Tibial nerve (tissue), 4 donors: ENCODE results near the gene TTC16. TPM values are rescaled to one million over a fixed set of nuclear protein-coding genes. Genes with fewer than 3 reads are reported as not detected.

Experiments used
- DNase-seq, 2 donors: peaks; one replicate each; pipeline ENCODE4 v3.0.0-alpha.2; 2019; ENCODE audit warnings: low spot score in 2 of 2
- H3K27ac ChIP-seq, 4 donors: fragments of 200-600 bp; sonication (generic) in 3 of 4; one replicate each; pipeline ENCODE4 v1.5.1; 2017 to 2019; ENCODE audit warnings: mild to moderate bottlenecking in 1 of 4
- H3K27me3 ChIP-seq, 2 donors: fragments of 200-600 bp; sonication (generic) in 1 of 2; one replicate each; pipeline versions ENCODE4 v1.5.1 to v1.6.0; 2017 to 2019
- H3K36me3 ChIP-seq, 3 donors: fragments of 200-600 bp; sonication (generic); one replicate each; pipeline ENCODE4 v1.5.1; 2018 to 2019
- H3K4me1 ChIP-seq, 4 donors: fragments of 200-600 bp; sonication (generic) in 3 of 4; one replicate each; pipeline ENCODE4 v1.5.1; 2017 to 2019
- H3K4me3 ChIP-seq, 4 donors: fragments of 200-600 bp; sonication (generic) in 3 of 4; one replicate each; pipeline ENCODE4 v1.5.1; 2017 to 2019; ENCODE audit warnings: mild to moderate bottlenecking in 1 of 4, moderate library complexity in 1 of 4
- H3K9me3 ChIP-seq, 4 donors: fragments of 200-600 bp; sonication (generic) in 3 of 4; one replicate each; pipeline ENCODE4 v1.5.1; 2017 to 2019
- CTCF ChIP-seq, 5 experiments: fragments of 200-600 bp in 3 of 5; fragments of 450-650 bp in 2 of 5; sonication (generic) in 3 of 5; IDR thresholded peaks; one replicate each; pipeline ENCODE4 v1.5.1; 2016 to 2019; ENCODE audit warnings: antibody characterized with exemption in 5 of 5, mild to moderate bottlenecking in 3 of 5, moderate library complexity in 2 of 5
- EP300 ChIP-seq, 2 donors: sonication (generic); formaldehyde crosslinking; IDR thresholded peaks; one replicate each; pipeline ENCODE4 v1.6.1; 2017; ENCODE audit warnings: antibody characterized with exemption in 2 of 2, mild to moderate bottlenecking in 1 of 2
- POLR2A ChIP-seq, 2 donors: fragments of 450-650 bp; IDR thresholded peaks; one replicate each; pipeline ENCODE4 v1.6.1; 2017; ENCODE audit warnings: antibody characterized with exemption in 2 of 2, mild to moderate bottlenecking in 2 of 2, moderate library complexity in 2 of 2
- WGBS, 2 donors: methylation state at CpG; one replicate each; pipeline ENCODE4 v1.1.5; 2018; 5-methylcytosine and 5-hydroxymethylcytosine counted together
- total RNA-seq, 4 donors: library from RNA; depleted of rRNA; stranded (reverse); fragments of >200 nt; gene quantifications; one replicate each; pipeline ENCODE4 v1.1.0, GENCODE V29; 2016

TTC16 gene
- total RNA-seq, 4 donors from 2014 or later: 0.30 TPM; not detected in 3

GRCh38 chr9:127767410-127767809, 51.5 kb downstream of the TTC16 start:
- no peak for DNase-seq
- no peak for TF ChIP-seq EP300 (IDR thresholded peaks at IDR 0.05)
- TF ChIP-seq CTCF (IDR thresholded peaks at IDR 0.05): no peak
- TF ChIP-seq POLR2A (IDR thresholded peaks at IDR 0.05): no peak
- WGBS, 2 donors: 59 to 69% methylated on average over 3 of the region's 3 CpGs
- H3K36me3 ChIP-seq: no peaks in the 10 kb centered on the region
- H3K9me3 ChIP-seq: no peaks in the 10 kb centered on the region
- peak overlapping the region in 3 of 4 donors; percentile 41 to 74 (median 64) for H3K27ac ChIP-seq
- H3K4me3 ChIP-seq: no peak overlapping the region
- peaks cover 0 to 52% (median 30%) of the 10 kb centered on the region in 4 donors for H3K4me1 ChIP-seq
- no peaks in the 10 kb centered on the region for H3K27me3 ChIP-seq

GRCh38 chr9:127767909-127768331, 52.0 kb downstream of the TTC16 start:
- Histone ChIP-seq H3K36me3 (no peaks in the 10 kb centered on the region), H3K27me3 (no peaks in the 10 kb centered on the region), H3K27ac (peak overlapping the region in 3 of 4 donors; percentile 41 to 74 (median 64)), H3K4me3 (peak overlapping the region in 1 of 4 donors; percentile 8), H3K4me1 (peaks cover 0 to 48% (median 30%) of the 10 kb centered on the region in 4 donors), H3K9me3 (no peaks in the 10 kb centered on the region)
- WGBS, 2 donors: 19 to 34% methylated on average over 7 to 13 of the region's 13 CpGs
- no peak for DNase-seq
- TF ChIP-seq CTCF (IDR thresholded peaks at IDR 0.05): no peak
- no peak for TF ChIP-seq EP300 (IDR thresholded peaks at IDR 0.05)
- TF ChIP-seq POLR2A (IDR thresholded peaks at IDR 0.05): no peak

GRCh38 chr9:127768698-127769097, 52.8 kb downstream of the TTC16 start:
- H3K4me3 ChIP-seq: peak overlapping the region in 1 of 4 donors; percentile 8
- TF ChIP-seq POLR2A (IDR thresholded peaks at IDR 0.05) (no peak), EP300 (IDR thresholded peaks at IDR 0.05) (no peak), CTCF (IDR thresholded peaks at IDR 0.05) (no peak)
- no peak for DNase-seq
- H3K9me3 ChIP-seq: no peaks in the 10 kb centered on the region
- 47 to 58% methylated on average over 8 of the region's 8 CpGs for WGBS, 2 donors
- H3K27ac ChIP-seq: peak overlapping the region in 3 of 4 donors; percentile 41 to 74 (median 64)
- no peaks in the 10 kb centered on the region for H3K27me3 ChIP-seq
- H3K36me3 ChIP-seq: no peaks in the 10 kb centered on the region
- H3K4me1 ChIP-seq: peaks cover 0 to 45% (median 30%) of the 10 kb centered on the region in 4 donors

- TF ChIP-seq EP300 (IDR thresholded peaks at IDR 0.05) (no peak), POLR2A (IDR thresholded peaks at IDR 0.05) (no peak), CTCF (IDR thresholded peaks at IDR 0.05) (no peak)
- no peak overlapping the region for H3K4me3 ChIP-seq
These were observed 53.2 kb downstream of the TTC16 start for GRCh38 chr9:127769101-127769500.

GRCh38 chr9:127769929-127770582, 54.2 kb downstream of the TTC16 start:
- H3K27ac ChIP-seq: peak overlapping the region in 3 of 4 donors; percentile 52 to 62 (median 59)
- no peak for DNase-seq
- H3K4me1 ChIP-seq: peaks cover 0 to 39% (median 30%) of the 10 kb centered on the region in 4 donors
- no peaks in the 10 kb centered on the region for H3K27me3 ChIP-seq
- no peaks in the 10 kb centered on the region for H3K36me3 ChIP-seq
- no peaks in the 10 kb centered on the region for H3K9me3 ChIP-seq
- no peak for TF ChIP-seq EP300 (IDR thresholded peaks at IDR 0.05)
- no peak for TF ChIP-seq CTCF (IDR thresholded peaks at IDR 0.05)
- TF ChIP-seq POLR2A (IDR thresholded peaks at IDR 0.05): no peak
- H3K4me3 ChIP-seq: peak overlapping the region; percentile 25 to 53 (median 41)
- WGBS, 2 donors: 45 to 55% methylated on average over 4 of the region's 4 CpGs

More at GRCh38 chr9:127769101-127769500, 53.2 kb downstream of the TTC16 start:
- 94 to 97% methylated on average over 5 of the region's 5 CpGs for WGBS, 2 donors
- no peaks in the 10 kb centered on the region for H3K27me3 ChIP-seq
- no peaks in the 10 kb centered on the region for H3K36me3 ChIP-seq
- peaks cover 0 to 44% (median 30%) of the 10 kb centered on the region in 4 donors for H3K4me1 ChIP-seq
- H3K27ac ChIP-seq: peak overlapping the region in 2 of 4 donors; percentile 57 to 74
- DNase-seq: no peak
- no peaks in the 10 kb centered on the region for H3K9me3 ChIP-seq
